Hematopoietic multipotent progenitor cell treated with erythropoietin and hydrocortisone succinate and interleukin-3 and kit ligand, for 4 days (in vitro differentiated cells): ENCODE measurements around the gene LRRC72.
"Not testable (repeated sequence)": the region's sequence is repeated elsewhere in the genome, so short reads cannot be mapped to it uniquely, and the experiment has no call there.

Experiments
- DNase-seq: peaks from one replicate; pipeline ENCODE4 v3.0.0-alpha.2; 2015

The LRRC72 gene

GRCh38 chr7:16529697-16530096, 3.1 kb downstream of the LRRC72 start:
- no peak for DNase-seq

- DNase-seq = no peak
Measured at GRCh38 chr7:16531707-16532106, 5.1 kb downstream of the LRRC72 start.

- no peak for DNase-seq
Measured at GRCh38 chr7:16532272-16532671, 5.6 kb downstream of the LRRC72 start.

GRCh38 chr7:16535500-16535899, 8.9 kb downstream of the LRRC72 start:
- no peak for DNase-seq

GRCh38 chr7:16540559-16540958, 13.9 kb downstream of the LRRC72 start:
- DNase-seq = not testable (repeated sequence)

- DNase-seq = no peak
Measured at GRCh38 chr7:16542401-16542800, 15.8 kb downstream of the LRRC72 start.

- no peak for DNase-seq
Measured at GRCh38 chr7:16543456-16543855, 16.8 kb downstream of the LRRC72 start.

GRCh38 chr7:16546921-16547505, 20.4 kb downstream of the LRRC72 start:
- DNase-seq = no peak

GRCh38 chr7:16548428-16548827, 21.8 kb downstream of the LRRC72 start:
- DNase-seq = no peak

- DNase-seq = no peak
Measured at GRCh38 chr7:16550671-16551070, 24.0 kb downstream of the LRRC72 start.

- DNase-seq = no peak
Measured at GRCh38 chr7:16554518-16555236, 28.1 kb downstream of the LRRC72 start.

GRCh38 chr7:16556359-16556758, 29.7 kb downstream of the LRRC72 start:
- DNase-seq = no peak

GRCh38 chr7:16558761-16559302, 32.2 kb downstream of the LRRC72 start:
- DNase-seq = no peak

GRCh38 chr7:16559497-16560179, 33.0 kb downstream of the LRRC72 start:
- peak; percentile 45 for DNase-seq

GRCh38 chr7:16561943-16562342, 35.3 kb downstream of the LRRC72 start:
- DNase-seq = no peak

- DNase-seq = no peak
Measured at GRCh38 chr7:16562456-16563220, 36.0 kb downstream of the LRRC72 start.

GRCh38 chr7:16563281-16564022, 36.8 kb downstream of the LRRC72 start:
- peak; percentile 32 for DNase-seq

GRCh38 chr7:16564023-16564380, 37.4 kb downstream of the LRRC72 start:
- no peak for DNase-seq

GRCh38 chr7:16564909-16565426, 38.3 kb downstream of the LRRC72 start:
- DNase-seq = peak; percentile 84

- no peak for DNase-seq
Measured at GRCh38 chr7:16571941-16572340, 45.3 kb downstream of the LRRC72 start.

- DNase-seq = no peak
Measured at GRCh38 chr7:16579216-16579615, 52.6 kb downstream of the LRRC72 start.

GRCh38 chr7:16581286-16581685, 54.7 kb downstream of the LRRC72 start:
- DNase-seq = peak; percentile 58
